Endothelial cell of umbilical vein (primary cell): ENCODE measurements around the gene TPPP2. TPM values are rescaled to one million over a fixed set of nuclear protein-coding genes. Genes with fewer than 3 reads are reported as not detected.

Source experiments
- BruUV-seq: library from RNA; stranded (reverse); fragments of 400-500 nt; replicated peaks from 2 replicates; lab custom pipeline; 2021; lab: Mats Ljungman, UMichigan
- CTCF ChIA-PET: fragments of 300-600, 350-600 bp; sonication (Branson Sonifier 250); formaldehyde crosslinking; loops from one replicate; lab custom pipeline; 2021; ENCODE audit warnings: antibody characterized with exemption, inconsistent platforms; lab: Charles Lee
- POLR2A ChIA-PET: fragments of 300-600, 350-600 bp; sonication (Branson Sonifier 250); formaldehyde crosslinking; loops from one replicate; lab custom pipeline; 2021; ENCODE audit warnings: antibody characterized with exemption, inconsistent platforms; lab: Charles Lee
- DNase-seq: peaks from one replicate; pipeline ENCODE4 v3.0.0-alpha.2; 2011; ENCODE audit warnings: low read depth, low spot score
- FAIRE-seq: peaks from 2 replicates; lab custom pipeline; 2011; peaks lifted over from hg19 to GRCh38; lab: Jason Lieb, UNC
- H2AFZ ChIP-seq: 2 replicates; pipeline ENCODE4 v1.6.0; 2012; ENCODE audit warnings: low read depth, low read length, control low read depth, inconsistent platforms
- H3K27ac ChIP-seq: 2 replicates; pipeline ENCODE4 v1.5.1; 2011; ENCODE audit warnings: low read depth, mild to moderate bottlenecking, control low read depth, low read length, moderate library complexity; ENCODE audit not compliant: insufficient read depth
- H3K27me3 ChIP-seq, 2 experiments: 2 replicates each; pipeline versions ENCODE4 v1.6.0 to v1.6.1; 2011; ENCODE audit warnings: low read length in 2 of 2, mixed read lengths in 1 of 2; ENCODE audit not compliant: control insufficient read depth in 2 of 2, insufficient read depth in 2 of 2
- H3K36me3 ChIP-seq, 2 experiments: 2 replicates in 1 of 2; 3 replicates in 1 of 2; pipeline ENCODE4 v1.5.1; 2011; ENCODE audit warnings: low read length in 2 of 2, mild to moderate bottlenecking in 1 of 2, moderate library complexity in 1 of 2; ENCODE audit not compliant: control insufficient read depth in 2 of 2, insufficient read depth in 2 of 2; ENCODE audit errors: extremely low read depth in 1 of 2
- H3K4me1 ChIP-seq: 3 replicates; pipeline ENCODE4 v1.5.1; 2011; ENCODE audit warnings: mild to moderate bottlenecking, low read length; ENCODE audit not compliant: control insufficient read depth, insufficient read depth; ENCODE audit errors: extremely low read depth
- H3K4me2 ChIP-seq: 2 replicates; pipeline ENCODE4 v1.6.1; 2011; ENCODE audit warnings: low read length, control low read depth, mixed read lengths; ENCODE audit not compliant: insufficient read depth
- H3K4me3 ChIP-seq, 3 experiments: fragments of 200-600 bp in 1 of 3; sonication (generic), shearing (Covaris generic) in 1 of 3; replicated peaks in 1 of 3; 2 replicates each; pipeline ENCODE4 v1.5.1; 2011 to 2016; ENCODE audit warnings: control low read depth in 3 of 3, low read length in 3 of 3, mild to moderate bottlenecking in 2 of 3, inconsistent platforms in 1 of 3, low read depth in 1 of 3, moderate library complexity in 1 of 3; ENCODE audit not compliant: insufficient read depth in 1 of 3
- H3K79me2 ChIP-seq: 2 replicates; pipeline ENCODE4 v1.6.0; 2012; ENCODE audit warnings: low read length, inconsistent platforms; ENCODE audit not compliant: control insufficient read depth, insufficient read depth
- H3K9ac ChIP-seq: replicated peaks from 2 replicates; pipeline ENCODE3; 2011; ENCODE audit warnings: low read length, control low read depth; ENCODE audit not compliant: insufficient read depth; ENCODE audit errors: extremely low read depth
- H3K9me1 ChIP-seq: replicated peaks from 3 replicates; pipeline ENCODE4 v1.6.0; 2011; ENCODE audit warnings: mild to moderate bottlenecking, low read length; ENCODE audit not compliant: control insufficient read depth, insufficient read depth; ENCODE audit errors: extremely low read depth
- H3K9me3 ChIP-seq: replicated peaks from 2 replicates; pipeline ENCODE4 v1.5.1; 2012; ENCODE audit warnings: low read length, inconsistent platforms; ENCODE audit not compliant: control insufficient read depth, insufficient read depth
- H4K20me1 ChIP-seq: replicated peaks from 2 replicates; pipeline ENCODE3; 2011; ENCODE audit warnings: mild to moderate bottlenecking, low read length; ENCODE audit not compliant: control insufficient read depth, insufficient read depth; ENCODE audit errors: extremely low read depth
- EZH2 ChIP-seq: IDR thresholded peaks from 2 replicates; pipeline ENCODE4 v1.6.1; 2012; ENCODE audit warnings: borderline replicate concordance, low read depth, mild to moderate bottlenecking, moderate library complexity, low read length, inconsistent platforms; ENCODE audit not compliant: severe bottlenecking
- FOS ChIP-seq: IDR thresholded peaks from 2 replicates; pipeline ENCODE4 v1.6.1; 2011; ENCODE audit warnings: mild to moderate bottlenecking, low read length, moderate library complexity, borderline replicate concordance; ENCODE audit not compliant: insufficient read depth
- GATA2 ChIP-seq: IDR thresholded peaks from 2 replicates; pipeline ENCODE4 v1.7.0; 2011; ENCODE audit warnings: low read depth, mild to moderate bottlenecking, moderate library complexity, mixed read lengths, low read length; ENCODE audit not compliant: insufficient read length, insufficient read depth
- JUN ChIP-seq: IDR thresholded peaks from 2 replicates; pipeline ENCODE4 v1.6.1; 2011; ENCODE audit warnings: borderline replicate concordance, low read depth; ENCODE audit not compliant: insufficient read length, insufficient read depth
- MYC ChIP-seq: IDR thresholded peaks from one replicate; pipeline ENCODE4 v1.6.1; 2011; ENCODE audit warnings: mild to moderate bottlenecking, low read depth, low read length
- POLR2A ChIP-seq: IDR thresholded peaks from 2 replicates; pipeline ENCODE4 v1.6.1; 2012; ENCODE audit warnings: low read depth, mild to moderate bottlenecking, control low read depth, low read length
- POLR2AphosphoS5 ChIP-seq: IDR thresholded peaks from 2 replicates; pipeline ENCODE4 v1.6.1; 2012; ENCODE audit warnings: low read depth, mild to moderate bottlenecking, control low read depth, low read length, moderate library complexity; ENCODE audit not compliant: insufficient read depth
- dilution Hi-C: fragments of 300-500 bp; cut with MboI; formaldehyde crosslinking; loops from one replicate; pipeline ENCODE4 v1.15.0; 2019; ENCODE audit warnings: low sequenced_read_pairs; ENCODE audit not compliant: extremely low pct_ligation_motif_present
- intact Hi-C: fragments of 100-400 bp; cut with micrococcal nuclease; formaldehyde crosslinking; loops from one replicate; pipeline ENCODE4 v1.10.0; 2022
- polyA plus RNA-seq, 4 experiments: library from polyadenylated mRNA; depleted of rRNA in 3 of 4; stranded (reverse) in 3 of 4; unstranded in 1 of 4; fragments of >200 nt; gene quantifications; 2 replicates each; pipeline versions ENCODE4 v1.2.1 to v1.2.3, GENCODE V29; 2011 to 2012; ENCODE audit warnings: missing spikeins in 1 of 4
- total RNA-seq: library from RNA; stranded (reverse); gene quantifications from 2 replicates; pipeline ENCODE4 v1.2.3, GENCODE V29; 2021
- TF ChIP-seq, protein P1 (sequence below): IDR thresholded peaks from 2 replicates; pipeline ENCODE4 v1.6.1; 2011; ENCODE audit not compliant: insufficient read depth, insufficient read length
- TF ChIP-seq, protein P2 (sequence below), 2 donors: IDR thresholded peaks; 1 replicate in 1 of 2; 2 replicates in 1 of 2; pipeline ENCODE4 v1.5.1; 2011; ENCODE audit warnings: low read length in 2 of 2, mild to moderate bottlenecking in 2 of 2, moderate library complexity in 2 of 2, control low read depth in 1 of 2, inconsistent platforms in 1 of 2, low read depth in 1 of 2; ENCODE audit not compliant: insufficient read depth in 1 of 2; ENCODE audit errors: extremely low read depth in 1 of 2

The TPPP2 gene
- total and polyA plus RNA-seq, 2 donors (not counting 3 experiments of a cell fraction or from before 2014, with no cell fraction given), result not detected

DNA sequence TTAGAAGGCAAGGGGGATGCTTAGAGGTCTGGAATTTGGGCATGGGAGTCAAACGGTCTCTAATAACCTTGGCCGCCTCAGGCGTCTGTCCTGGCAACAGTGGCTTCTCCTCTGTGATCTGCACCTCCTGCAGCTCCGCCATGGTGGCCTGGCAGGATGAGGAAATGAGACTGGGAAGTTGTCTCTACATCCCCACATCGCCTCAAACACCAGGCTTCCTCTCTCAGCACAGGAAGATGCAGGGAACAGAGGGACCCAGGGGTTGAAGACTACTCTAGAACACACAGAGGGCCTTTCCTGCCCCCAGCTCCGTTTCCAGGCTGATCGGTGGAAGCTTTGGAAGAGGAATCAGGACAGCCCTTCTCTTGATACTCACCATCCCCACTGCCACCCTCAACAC is 6.8 kb upstream of the TPPP2 start:
- H3K4me1 ChIP-seq, result no peaks in the 10 kb centered on the region

More for the DNA sequence above, 6.8 kb upstream of the TPPP2 start:
- H3K9me1 ChIP-seq, result no peaks in the 10 kb centered on the region
- no peak overlapping the region for H3K9ac ChIP-seq
- dilution Hi-C loops, result no loop called here
- no peaks in the 10 kb centered on the region for H4K20me1 ChIP-seq
- no peaks in the 10 kb centered on the region for H3K36me3 ChIP-seq
- no peaks in the 10 kb centered on the region for H3K9me3 ChIP-seq
- no peak overlapping the region for H3K4me3 ChIP-seq
- POLR2A ChIA-PET, result no interaction called here
- no TSS peak for BruUV-seq
- TF ChIP-seq, protein P1, sequence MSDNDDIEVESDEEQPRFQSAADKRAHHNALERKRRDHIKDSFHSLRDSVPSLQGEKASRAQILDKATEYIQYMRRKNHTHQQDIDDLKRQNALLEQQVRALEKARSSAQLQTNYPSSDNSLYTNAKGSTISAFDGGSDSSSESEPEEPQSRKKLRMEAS, result no peak
- TF ChIP-seq POLR2A, result no peak
- TF ChIP-seq EZH2, result no peak
- TF ChIP-seq MYC, result no peak
- TF ChIP-seq, protein P2, sequence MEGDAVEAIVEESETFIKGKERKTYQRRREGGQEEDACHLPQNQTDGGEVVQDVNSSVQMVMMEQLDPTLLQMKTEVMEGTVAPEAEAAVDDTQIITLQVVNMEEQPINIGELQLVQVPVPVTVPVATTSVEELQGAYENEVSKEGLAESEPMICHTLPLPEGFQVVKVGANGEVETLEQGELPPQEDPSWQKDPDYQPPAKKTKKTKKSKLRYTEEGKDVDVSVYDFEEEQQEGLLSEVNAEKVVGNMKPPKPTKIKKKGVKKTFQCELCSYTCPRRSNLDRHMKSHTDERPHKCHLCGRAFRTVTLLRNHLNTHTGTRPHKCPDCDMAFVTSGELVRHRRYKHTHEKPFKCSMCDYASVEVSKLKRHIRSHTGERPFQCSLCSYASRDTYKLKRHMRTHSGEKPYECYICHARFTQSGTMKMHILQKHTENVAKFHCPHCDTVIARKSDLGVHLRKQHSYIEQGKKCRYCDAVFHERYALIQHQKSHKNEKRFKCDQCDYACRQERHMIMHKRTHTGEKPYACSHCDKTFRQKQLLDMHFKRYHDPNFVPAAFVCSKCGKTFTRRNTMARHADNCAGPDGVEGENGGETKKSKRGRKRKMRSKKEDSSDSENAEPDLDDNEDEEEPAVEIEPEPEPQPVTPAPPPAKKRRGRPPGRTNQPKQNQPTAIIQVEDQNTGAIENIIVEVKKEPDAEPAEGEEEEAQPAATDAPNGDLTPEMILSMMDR (IDR thresholded peaks at IDR 0.05; ENCODE audit: extremely low read depth in 1 of 2, insufficient read depth in 1 of 2, low read depth in 1 of 2, low read length in 2 of 2), result no peak
- no peak for TF ChIP-seq JUN
- TF ChIP-seq POLR2AphosphoS5, result no peak
- no peak for TF ChIP-seq GATA2
- TF ChIP-seq FOS, result no peak
- no peak overlapping the region for H3K4me2 ChIP-seq
- CTCF ChIA-PET, result interaction anchor here (2.5 kb wide), 1 partner anchor 8 kb away, joined by 28 read pairs; no protein-coding TSS in a partner anchor
- no peak for FAIRE-seq
- no peak overlapping the region for H3K27ac ChIP-seq
- peaks cover 45 to 59% of the 10 kb centered on the region in 2 experiments for H3K27me3 ChIP-seq
- no peak overlapping the region for H2AFZ ChIP-seq
- intact Hi-C loops, result no loop called here
- DNase-seq, result no peak
- no peaks in the 10 kb centered on the region for H3K79me2 ChIP-seq
